ENCODE measurements around the gene TMUB2.
A peak's percentile ranks its signal among the peaks of the same experiment; 100 is the strongest.

Gene TMUB2

GRCh38 chr17:44191369-44191768 lies 4.6 kb downstream of the TMUB2 start:
- Histone ChIP-seq H3K36me3 (ENCODE audit: control insufficient read depth in 2 of 2, insufficient read depth in 1 of 2, low read length in 2 of 2) (peaks cover 7 to 69% of the 10 kb centered on the region in 2 experiments; a peak in 2 of 3 replicates), H3K9me3 (ENCODE audit: control insufficient read depth, insufficient read depth, low read depth, low read length) (no peaks in the 10 kb centered on the region), H3K27ac (ENCODE audit: extremely low read depth, low read depth, low read length) (peak overlapping the region; percentile 27; the same call in 1 of the 2 replicates), H3K4me3 (ENCODE audit: low read depth, low read length) (no peak overlapping the region), H3K4me1 (ENCODE audit: control insufficient read depth, insufficient read depth, low read length) (no peaks in the 10 kb centered on the region)
- ChIA-PET CTCF (interaction anchor here (0.6 to 0.7 kb wide), 2 partner anchors 13 to 22 kb away, joined by 3 to 7 read pairs; no protein-coding TSS in a partner anchor), POLR2A (interaction anchor here (0.6 to 2.3 kb wide), 5 partner anchors 9 to 126 kb away, joined by 3 to 12 read pairs (median 7); partner anchors contain the start of gene ATXN7L3)
- TF ChIP-seq ZNF658 (tag by site-specific recombination; IDR thresholded peaks at IDR 0.05) (no peak), ZNF843 (tag by site-specific recombination; IDR thresholded peaks at IDR 0.05) (no peak), WT1 (tag by site-specific recombination; IDR thresholded peaks at IDR 0.05) (no peak)
- TF ChIP-seq, protein P1, sequence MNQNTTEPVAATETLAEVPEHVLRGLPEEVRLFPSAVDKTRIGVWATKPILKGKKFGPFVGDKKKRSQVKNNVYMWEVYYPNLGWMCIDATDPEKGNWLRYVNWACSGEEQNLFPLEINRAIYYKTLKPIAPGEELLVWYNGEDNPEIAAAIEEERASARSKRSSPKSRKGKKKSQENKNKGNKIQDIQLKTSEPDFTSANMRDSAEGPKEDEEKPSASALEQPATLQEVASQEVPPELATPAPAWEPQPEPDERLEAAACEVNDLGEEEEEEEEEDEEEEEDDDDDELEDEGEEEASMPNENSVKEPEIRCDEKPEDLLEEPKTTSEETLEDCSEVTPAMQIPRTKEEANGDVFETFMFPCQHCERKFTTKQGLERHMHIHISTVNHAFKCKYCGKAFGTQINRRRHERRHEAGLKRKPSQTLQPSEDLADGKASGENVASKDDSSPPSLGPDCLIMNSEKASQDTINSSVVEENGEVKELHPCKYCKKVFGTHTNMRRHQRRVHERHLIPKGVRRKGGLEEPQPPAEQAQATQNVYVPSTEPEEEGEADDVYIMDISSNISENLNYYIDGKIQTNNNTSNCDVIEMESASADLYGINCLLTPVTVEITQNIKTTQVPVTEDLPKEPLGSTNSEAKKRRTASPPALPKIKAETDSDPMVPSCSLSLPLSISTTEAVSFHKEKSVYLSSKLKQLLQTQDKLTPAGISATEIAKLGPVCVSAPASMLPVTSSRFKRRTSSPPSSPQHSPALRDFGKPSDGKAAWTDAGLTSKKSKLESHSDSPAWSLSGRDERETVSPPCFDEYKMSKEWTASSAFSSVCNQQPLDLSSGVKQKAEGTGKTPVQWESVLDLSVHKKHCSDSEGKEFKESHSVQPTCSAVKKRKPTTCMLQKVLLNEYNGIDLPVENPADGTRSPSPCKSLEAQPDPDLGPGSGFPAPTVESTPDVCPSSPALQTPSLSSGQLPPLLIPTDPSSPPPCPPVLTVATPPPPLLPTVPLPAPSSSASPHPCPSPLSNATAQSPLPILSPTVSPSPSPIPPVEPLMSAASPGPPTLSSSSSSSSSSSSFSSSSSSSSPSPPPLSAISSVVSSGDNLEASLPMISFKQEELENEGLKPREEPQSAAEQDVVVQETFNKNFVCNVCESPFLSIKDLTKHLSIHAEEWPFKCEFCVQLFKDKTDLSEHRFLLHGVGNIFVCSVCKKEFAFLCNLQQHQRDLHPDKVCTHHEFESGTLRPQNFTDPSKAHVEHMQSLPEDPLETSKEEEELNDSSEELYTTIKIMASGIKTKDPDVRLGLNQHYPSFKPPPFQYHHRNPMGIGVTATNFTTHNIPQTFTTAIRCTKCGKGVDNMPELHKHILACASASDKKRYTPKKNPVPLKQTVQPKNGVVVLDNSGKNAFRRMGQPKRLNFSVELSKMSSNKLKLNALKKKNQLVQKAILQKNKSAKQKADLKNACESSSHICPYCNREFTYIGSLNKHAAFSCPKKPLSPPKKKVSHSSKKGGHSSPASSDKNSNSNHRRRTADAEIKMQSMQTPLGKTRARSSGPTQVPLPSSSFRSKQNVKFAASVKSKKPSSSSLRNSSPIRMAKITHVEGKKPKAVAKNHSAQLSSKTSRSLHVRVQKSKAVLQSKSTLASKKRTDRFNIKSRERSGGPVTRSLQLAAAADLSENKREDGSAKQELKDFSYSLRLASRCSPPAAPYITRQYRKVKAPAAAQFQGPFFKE (tag by site-specific recombination; IDR thresholded peaks at IDR 0.05; ENCODE audit: borderline replicate concordance), result no peak
- TF ChIP-seq, protein P2, sequence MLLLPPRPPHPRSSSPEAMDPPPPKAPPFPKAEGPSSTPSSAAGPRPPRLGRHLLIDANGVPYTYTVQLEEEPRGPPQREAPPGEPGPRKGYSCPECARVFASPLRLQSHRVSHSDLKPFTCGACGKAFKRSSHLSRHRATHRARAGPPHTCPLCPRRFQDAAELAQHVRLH (tag by site-specific recombination; IDR thresholded peaks at IDR 0.05), result no peak

- TF ChIP-seq PATZ1 (tag by site-specific recombination; IDR thresholded peaks at IDR 0.05), result 0 out of 2 replicates have a peak, but pooled peaks have one; percentile 24
- TF ChIP-seq IKZF3 (tag by site-specific recombination; IDR thresholded peaks at IDR 0.05), result peak; percentile 34; the same call in 1 of the 2 replicates
- no peak for TF ChIP-seq ZNF302 (tag by site-specific recombination; IDR thresholded peaks at IDR 0.05; ENCODE audit: low read depth)
- TF ChIP-seq SP2 (tag by site-specific recombination; IDR thresholded peaks at IDR 0.05), result 0 out of 2 replicates have a peak, but pooled peaks have one; percentile 11
- TF ChIP-seq ZNF707 (tag by site-specific recombination; IDR thresholded peaks at IDR 0.05), result no peak
- TF ChIP-seq ZNF341 (tag by site-specific recombination; IDR thresholded peaks at IDR 0.05; ENCODE audit: low read depth), result peak; percentile 90
- H3K4me3 ChIP-seq (ENCODE audit: low read depth, low read length), result no peak overlapping the region
- peaks cover 11 to 74% of the 10 kb centered on the region in 2 experiments; a peak in 2 of 3 replicates for H3K36me3 ChIP-seq (ENCODE audit: control insufficient read depth in 2 of 2, insufficient read depth in 1 of 2, low read length in 2 of 2)
- no peaks in the 10 kb centered on the region for H3K4me1 ChIP-seq (ENCODE audit: control insufficient read depth, insufficient read depth, low read length)
- peak overlapping the region; percentile 71; the same call in 1 of the 2 replicates for H3K27ac ChIP-seq (ENCODE audit: extremely low read depth, low read depth, low read length)
- ChIA-PET CTCF (interaction anchor here (0.7 kb wide), 2 partner anchors 12 to 36 kb away, joined by 3 read pairs; no protein-coding TSS in a partner anchor), POLR2A (interaction anchor here (1.7 to 2.3 kb wide), 3 partner anchors 8 to 125 kb away, joined by 7 to 12 read pairs (median 9); partner anchors contain the start of gene ATXN7L3)
- H3K9me3 ChIP-seq (ENCODE audit: control insufficient read depth, insufficient read depth, low read depth, low read length), result no peaks in the 10 kb centered on the region
Measured at GRCh38 chr17:44191941-44192496, 5.2 kb downstream of the TMUB2 start.

DNA sequence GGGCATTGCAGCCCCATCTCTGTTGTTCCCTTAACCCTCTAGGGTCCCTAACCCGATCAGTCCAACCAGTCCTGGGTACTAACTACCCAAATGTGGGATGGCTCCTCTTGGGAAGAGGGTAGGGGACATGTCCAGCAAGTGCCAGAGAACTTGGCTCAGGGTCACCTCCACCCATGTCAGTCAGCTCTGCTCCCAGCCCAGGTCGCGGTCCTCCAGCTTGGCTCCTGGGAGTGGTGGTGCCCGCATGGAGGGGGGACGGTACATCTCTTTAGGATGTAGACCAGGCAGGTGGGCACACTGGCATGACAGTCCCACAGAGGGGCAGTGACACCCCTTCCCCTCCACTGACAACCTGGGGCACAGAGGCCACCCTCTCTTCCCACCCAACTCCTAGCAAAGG lies 6.0 kb downstream of the TMUB2 start:
- H3K36me3 ChIP-seq (ENCODE audit: control insufficient read depth in 2 of 2, insufficient read depth in 1 of 2, low read length in 2 of 2), result peaks cover 11 to 82% of the 10 kb centered on the region in 2 experiments; a peak in 2 of 3 replicates
- no peaks in the 10 kb centered on the region for H3K9me3 ChIP-seq (ENCODE audit: control insufficient read depth, insufficient read depth, low read depth, low read length)
- H3K4me1 ChIP-seq (ENCODE audit: control insufficient read depth, insufficient read depth, low read length), result no peaks in the 10 kb centered on the region
- CTCF ChIA-PET, result no interaction called here
- peak overlapping the region; percentile 71 for H3K27ac ChIP-seq (ENCODE audit: extremely low read depth, low read depth, low read length)
- POLR2A ChIA-PET, result interaction anchor here (2.0 to 2.3 kb wide), 2 partner anchors 29 to 125 kb away, joined by 7 to 9 read pairs; no protein-coding TSS in a partner anchor
- TF ChIP-seq ZNF248 (tag by site-specific recombination; IDR thresholded peaks at IDR 0.05) (no peak), ZNF571 (tag by site-specific recombination; IDR thresholded peaks at IDR 0.05) (no peak), GLIS1 (tag by site-specific recombination; IDR thresholded peaks at IDR 0.05) (no peak), ZNF704 (tag by site-specific recombination; IDR thresholded peaks at IDR 0.05) (no peak), ZNF24 (tag by site-specific recombination; IDR thresholded peaks at IDR 0.05) (no peak), GLI4 (tag by site-specific recombination; IDR thresholded peaks at IDR 0.05) (no peak), ZNF692 (tag by site-specific recombination; IDR thresholded peaks at IDR 0.05) (no peak), ZNF266 (tag by site-specific recombination; IDR thresholded peaks at IDR 0.05; ENCODE audit: low read depth) (no peak)
- no peak overlapping the region for H3K4me3 ChIP-seq (ENCODE audit: low read depth, low read length)

All from HEK293 (cell line).